B cell (primary cell): ENCODE results near the gene KCNJ10. TPM values are rescaled to one million over a fixed set of nuclear protein-coding genes. Genes with fewer than 3 reads are reported as not detected.

Experiments
- ATAC-seq: fragments of 200-7000 bp; cut with Tn5 transposase; one replicate; pipeline ENCODE4 v1.10.0; 2021; ENCODE audit warnings: low read depth, mild to moderate bottlenecking, moderate number of reproducible peaks, moderate library complexity
- CTCF ChIA-PET: fragments of 350-600 bp; sonication (Branson Sonifier 250); formaldehyde crosslinking; loops from one replicate; lab custom pipeline; 2021; ENCODE audit warnings: antibody characterized with exemption, inconsistent platforms; lab: Charles Lee
- POLR2A ChIA-PET: fragments of 350-600 bp; sonication (Branson Sonifier 250); formaldehyde crosslinking; loops from one replicate; lab custom pipeline; 2021; ENCODE audit warnings: antibody characterized with exemption; lab: Charles Lee
- DNase-seq: peaks from one replicate; pipeline ENCODE4 v3.0.0; 2013
- H2AFZ ChIP-seq: 2 replicates; pipeline ENCODE4 v1.6.1; 2012; ENCODE audit warnings: mild to moderate bottlenecking, low read depth, low read length; ENCODE audit not compliant: insufficient read depth, poor library complexity, severe bottlenecking
- H3K27ac ChIP-seq, 2 donors: 1 replicate in 1 of 2; 2 replicates in 1 of 2; pipeline ENCODE4 v1.5.1; 2012 to 2013; ENCODE audit warnings: low read length in 2 of 2, mild to moderate bottlenecking in 2 of 2, moderate library complexity in 1 of 2
- H3K27me3 ChIP-seq, 4 experiments: fragments of 200-600 bp in 1 of 4; sonication (generic) in 1 of 4; replicated peaks in 1 of 4; 1 replicate in 2 of 4; 2 replicates in 2 of 4; pipeline versions ENCODE4 v1.6.1 to v1.7.0; 2013 to 2016; ENCODE audit warnings: low read length in 3 of 4, mild to moderate bottlenecking in 2 of 4, mixed read lengths in 1 of 4, moderate library complexity in 1 of 4; ENCODE audit not compliant: insufficient read depth in 4 of 4, control insufficient read depth in 3 of 4; ENCODE audit errors: control extremely low read depth in 1 of 4
- H3K36me3 ChIP-seq, 2 experiments: replicated peaks in 1 of 2; 1 replicate in 1 of 2; 2 replicates in 1 of 2; pipeline versions ENCODE4 v1.6.1 to v1.7.1; 2013; ENCODE audit warnings: low read length in 1 of 2; ENCODE audit not compliant: insufficient read depth in 2 of 2, control insufficient read depth in 1 of 2; ENCODE audit errors: control extremely low read depth in 1 of 2, extremely low read depth in 1 of 2
- H3K4me1 ChIP-seq, 2 donors: fragments of 200-600 bp in 1 of 2; sonication (generic) in 1 of 2; 1 replicate in 1 of 2; 2 replicates in 1 of 2; pipeline versions ENCODE4 v1.5.1 to v1.6.1; 2013 to 2017; ENCODE audit warnings: low read length in 2 of 2; ENCODE audit not compliant: control insufficient read depth in 2 of 2, insufficient read depth in 2 of 2
- H3K4me2 ChIP-seq: replicated peaks from 2 replicates; pipeline ENCODE3; 2012; ENCODE audit warnings: mild to moderate bottlenecking, low read depth, low read length; ENCODE audit not compliant: poor library complexity, severe bottlenecking
- H3K4me3 ChIP-seq, 5 experiments: fragments of 200-600 bp in 1 of 5; sonication (generic) in 1 of 5; 1 replicate in 3 of 5; 2 replicates in 2 of 5; pipeline versions ENCODE4 v1.5.1 to v1.7.0; 2011 to 2016; ENCODE audit warnings: low read length in 4 of 5, mild to moderate bottlenecking in 4 of 5, low read depth in 2 of 5, control low read depth in 1 of 5, moderate library complexity in 1 of 5; ENCODE audit not compliant: insufficient read depth in 1 of 5; ENCODE audit errors: control extremely low read depth in 1 of 5, extremely low read depth in 1 of 5
- H3K79me2 ChIP-seq: fragments of 200-600 bp; sonication (generic); one replicate; pipeline ENCODE4 v1.6.0; 2016; ENCODE audit warnings: low read length; ENCODE audit not compliant: control insufficient read depth, insufficient read depth
- H3K9ac ChIP-seq: fragments of 200-600 bp; sonication (generic); 2 replicates; pipeline ENCODE4 v1.6.1; 2017; ENCODE audit warnings: mild to moderate bottlenecking, low read length, moderate library complexity
- H3K9me3 ChIP-seq, 3 donors: one replicate each; pipeline versions ENCODE4 v1.6.1 to v1.7.1; 2013; ENCODE audit warnings: low read length in 2 of 3; ENCODE audit not compliant: control insufficient read depth in 2 of 3, insufficient read depth in 1 of 3; ENCODE audit errors: control extremely low read depth in 1 of 3
- H4K20me1 ChIP-seq: 2 replicates; pipeline ENCODE4 v1.6.0; 2012; ENCODE audit warnings: mild to moderate bottlenecking, low read length; ENCODE audit not compliant: insufficient read depth, control insufficient read depth, poor library complexity, severe bottlenecking
- H3K27ac Mint-ChIP-seq: one replicate; pipeline ENCODE4 v1.8.0; 2021; ENCODE audit warnings: mixed read lengths
- H3K27me3 Mint-ChIP-seq: one replicate; pipeline ENCODE4 v1.8.0; 2021; ENCODE audit warnings: mixed read lengths
- H3K4me1 Mint-ChIP-seq: one replicate; pipeline ENCODE4 v1.8.0; 2021; ENCODE audit warnings: mixed read lengths
- H3K4me3 Mint-ChIP-seq: one replicate; pipeline ENCODE4 v1.8.0; 2021; ENCODE audit warnings: mixed read lengths
- H3K9me3 Mint-ChIP-seq: one replicate; pipeline ENCODE4 v1.8.0; 2022; ENCODE audit warnings: mixed read lengths; ENCODE audit not compliant: insufficient read depth
- CTCF ChIP-seq: fragments of 200-600 bp; IDR thresholded peaks from one replicate; pipeline ENCODE4 v1.8.0; 2022; ENCODE audit warnings: antibody characterized with exemption, mild to moderate bottlenecking
- EZH2 ChIP-seq: IDR thresholded peaks from 2 replicates; pipeline ENCODE4 v1.6.1; 2012; ENCODE audit warnings: borderline replicate concordance, low read depth, mild to moderate bottlenecking, moderate library complexity, low read length; ENCODE audit not compliant: insufficient read depth, poor library complexity, severe bottlenecking
- WGBS: methylation state at CpG from one replicate; pipeline ENCODE4 v1.1.5; 2013; ENCODE audit warnings: missing lambda C conversion rate; ENCODE audit not compliant: insufficient coverage; 5-methylcytosine and 5-hydroxymethylcytosine counted together
- intact Hi-C: fragments of 100-400 bp; cut with micrococcal nuclease; formaldehyde crosslinking; loops from one replicate; pipeline ENCODE4 v1.10.0; 2022
- polyA plus RNA-seq: library from polyadenylated mRNA; depleted of rRNA; stranded (reverse); fragments of >200 nt; gene quantifications from 2 replicates; pipeline ENCODE4 v1.2.3, GENCODE V29; 2012
- total RNA-seq, 2 donors: library from RNA; stranded (reverse); fragments of 120-200 nt in 1 of 2; gene quantifications; 1 replicate in 1 of 2; 2 replicates in 1 of 2; pipeline versions ENCODE4 v1.2.3 to v1.2.4, GENCODE V29; 2013 to 2022

The KCNJ10 gene
- total and polyA plus RNA-seq, 2 donors (not counting 1 experiment from before 2014, with no cell fraction given) = not detected

DNA sequence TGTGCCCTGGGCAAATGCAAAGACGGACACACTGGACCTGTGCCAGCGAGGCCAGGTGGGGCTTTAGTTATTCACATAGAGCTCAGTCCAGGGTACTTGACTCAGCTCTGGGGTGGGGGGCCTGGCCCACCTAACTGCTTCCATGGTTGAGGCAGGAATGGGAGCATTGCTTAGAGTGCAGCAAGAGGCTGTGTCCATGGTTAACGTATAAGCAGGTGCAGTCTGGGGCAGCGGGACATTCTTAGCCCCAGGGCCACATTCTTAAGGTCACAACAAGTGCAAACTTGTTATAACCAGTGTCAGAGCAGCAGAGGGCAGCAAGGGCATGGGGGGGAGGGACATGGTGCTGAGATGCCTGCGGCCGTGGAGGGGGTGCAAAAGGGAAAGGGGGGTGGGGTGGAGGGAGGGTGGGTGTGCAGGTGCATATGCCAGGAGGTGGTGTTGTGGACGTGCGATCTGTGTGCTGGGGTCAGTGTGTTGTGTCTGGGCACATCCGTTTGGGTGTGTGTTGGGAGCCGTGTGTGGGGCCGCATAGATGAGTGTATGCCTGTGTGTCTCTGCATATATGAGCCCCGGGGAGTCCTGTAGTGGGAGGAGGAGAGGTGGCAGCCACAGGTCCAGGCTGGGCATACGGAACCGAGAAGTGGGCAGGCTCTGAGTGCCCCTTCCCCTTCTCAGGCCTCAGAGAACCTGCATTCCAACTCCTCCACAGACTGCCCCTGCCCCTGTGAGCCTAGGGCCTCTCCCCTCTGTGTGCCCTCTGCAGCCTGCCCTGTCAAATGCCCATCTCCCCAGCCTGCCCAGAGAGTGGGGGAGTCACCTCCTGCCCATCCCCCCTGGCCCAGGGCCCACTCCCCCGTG lies 8.4 kb downstream of the KCNJ10 start:
- no peak overlapping the region for H3K4me3 ChIP-seq
- no peak overlapping the region for H3K27ac ChIP-seq
- ChIA-PET CTCF (interaction anchor here (1.0 to 2.2 kb wide), 2 partner anchors 15 to 315 kb away, joined by 3 to 7 read pairs; no protein-coding TSS in a partner anchor), POLR2A (no interaction called here)
- H3K4me2 ChIP-seq = no peak overlapping the region
- intact Hi-C loops = no loop called here
- H4K20me1 ChIP-seq = no peaks in the 10 kb centered on the region
- H2AFZ ChIP-seq = no peak overlapping the region
- no peaks in the 10 kb centered on the region for H3K4me1 Mint-ChIP-seq
- H3K9me3 ChIP-seq = no peaks in the 10 kb centered on the region
- no peaks in the 10 kb centered on the region for H3K4me1 ChIP-seq
- no peaks in the 10 kb centered on the region for H3K79me2 ChIP-seq
- ATAC-seq (no peak), DNase-seq (no peak)
- 92% methylated on average over 10 of the region's 15 CpGs for WGBS
- peaks cover 31% of the 10 kb centered on the region for H3K27me3 Mint-ChIP-seq
- H3K9me3 Mint-ChIP-seq = no peaks in the 10 kb centered on the region
- no peak overlapping the region for H3K4me3 Mint-ChIP-seq
- TF ChIP-seq CTCF (no peak), EZH2 (no peak)
- no peak overlapping the region for H3K27ac Mint-ChIP-seq
- no peaks in the 10 kb centered on the region for H3K36me3 ChIP-seq
- peaks cover 0 to 30% (median 3%) of the 10 kb centered on the region in 4 experiments for H3K27me3 ChIP-seq
- no peak overlapping the region for H3K9ac ChIP-seq

- Histone ChIP-seq H3K9me3 (peaks cover 0 to 3% (median 0%) of the 10 kb centered on the region in 3 donors), H3K27ac (no peak overlapping the region), H3K4me2 (no peak overlapping the region), H3K27me3 (peaks cover 0 to 58% (median 12%) of the 10 kb centered on the region in 4 experiments), H3K4me1 (no peaks in the 10 kb centered on the region), H3K4me3 (no peak overlapping the region), H3K9ac (no peak overlapping the region), H2AFZ (no peak overlapping the region), H3K79me2 (no peaks in the 10 kb centered on the region), H3K36me3 (no peaks in the 10 kb centered on the region), H4K20me1 (no peaks in the 10 kb centered on the region)
- no peak overlapping the region for H3K27ac Mint-ChIP-seq
- no peaks in the 10 kb centered on the region for H3K4me1 Mint-ChIP-seq
- ChIA-PET CTCF (interaction anchor here (1.0 to 2.7 kb wide), 3 partner anchors 12 to 318 kb away, joined by 3 to 12 read pairs (median 7); no protein-coding TSS in a partner anchor), POLR2A (interaction anchor here (0.6 kb wide), 1 partner anchor 43 kb away, joined by 8 read pairs; no protein-coding TSS in a partner anchor)
- ATAC-seq (no peak), DNase-seq (no peak)
- WGBS = 89% methylated on average over 1 of the region's 2 CpGs
- H3K9me3 Mint-ChIP-seq = no peaks in the 10 kb centered on the region
- intact Hi-C loops = no loop called here
- peaks cover 57% of the 10 kb centered on the region for H3K27me3 Mint-ChIP-seq
- TF ChIP-seq EZH2 (no peak), CTCF (no peak)
- no peak overlapping the region for H3K4me3 Mint-ChIP-seq
These were observed 11.9 kb downstream of the KCNJ10 start for GRCh38 chr1:160058087-160058486.
